ENCODE measurements around the gene SUOX.

Gene SUOX

GRCh38 chr12:55996715-55997534 lies at the start of gene SUOX:
SUOX (plus strand) TSS chr12:55997276; CDS start chr12:56002222, 4,946 bp downstream.
- ATAC-seq: peak; percentile 86
- peaks cover 3% of the 10 kb centered on the region for H3K36me3 Mint-ChIP-seq (ENCODE audit: low read depth)
- H3K27me3 Mint-ChIP-seq: peaks cover 7% of the 10 kb centered on the region
- DNase-seq: peak; percentile 54
- peak within 1 kb of the TSS; percentile 25 for H3K27ac Mint-ChIP-seq
- H3K4me1 Mint-ChIP-seq: peaks cover 26% of the 10 kb centered on the region
- no peaks in the 10 kb centered on the region for H3K9me3 Mint-ChIP-seq
- peak within 1 kb of the TSS; percentile 73 for H3K4me3 Mint-ChIP-seq

DNA sequence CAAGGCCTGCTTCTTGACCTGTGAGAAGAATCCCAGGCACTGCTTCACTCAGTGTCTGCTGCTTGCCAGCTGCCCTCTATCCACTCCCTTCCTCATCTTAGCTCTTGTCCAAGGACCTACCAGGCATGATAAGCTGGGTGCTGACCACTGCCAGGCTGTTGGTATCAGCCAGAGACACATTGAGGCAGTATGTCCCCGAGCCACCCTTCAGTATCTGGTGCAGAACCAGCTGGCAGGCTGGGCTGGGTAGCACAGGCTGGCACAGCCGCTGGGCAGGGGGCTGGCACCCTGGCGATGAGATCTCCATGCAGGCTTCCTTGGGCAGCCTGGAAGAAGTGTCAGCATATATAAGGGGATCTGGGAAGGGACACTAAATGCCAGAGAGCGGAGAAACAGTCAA lies 41.7 kb upstream of the SUOX start:
- H3K27ac Mint-ChIP-seq: peak overlapping the region; percentile 10

GRCh38 chr12:55955800-55956508 lies 41.1 kb upstream of the SUOX start:
- Mint-ChIP-seq H3K36me3 (ENCODE audit: low read depth) (peaks cover 27% of the 10 kb centered on the region), H3K4me1 (peaks cover 9% of the 10 kb centered on the region), H3K27me3 (no peaks in the 10 kb centered on the region), H3K9me3 (no peaks in the 10 kb centered on the region), H3K27ac (peak overlapping the region; percentile 10), H3K4me3 (no peak overlapping the region)
- DNase-seq (peak; percentile 57), ATAC-seq (peak; percentile 77)

More for the DNA sequence above, 41.7 kb upstream of the SUOX start:
- Mint-ChIP-seq H3K4me3 (no peak overlapping the region), H3K27me3 (no peaks in the 10 kb centered on the region), H3K9me3 (no peaks in the 10 kb centered on the region), H3K4me1 (peaks cover 9% of the 10 kb centered on the region), H3K36me3 (ENCODE audit: low read depth) (peaks cover 27% of the 10 kb centered on the region)
- ATAC-seq: peak; percentile 3
- no peak for DNase-seq

GRCh38 chr12:55957106-55957859 lies 39.8 kb upstream of the SUOX start:
- H3K9me3 Mint-ChIP-seq: no peaks in the 10 kb centered on the region
- peaks cover 9% of the 10 kb centered on the region for H3K4me1 Mint-ChIP-seq
- H3K36me3 Mint-ChIP-seq (ENCODE audit: low read depth): peaks cover 21% of the 10 kb centered on the region
- no peak for DNase-seq
- no peaks in the 10 kb centered on the region for H3K27me3 Mint-ChIP-seq
- no peak overlapping the region for H3K27ac Mint-ChIP-seq
- ATAC-seq: no peak
- H3K4me3 Mint-ChIP-seq: no peak overlapping the region

DNA sequence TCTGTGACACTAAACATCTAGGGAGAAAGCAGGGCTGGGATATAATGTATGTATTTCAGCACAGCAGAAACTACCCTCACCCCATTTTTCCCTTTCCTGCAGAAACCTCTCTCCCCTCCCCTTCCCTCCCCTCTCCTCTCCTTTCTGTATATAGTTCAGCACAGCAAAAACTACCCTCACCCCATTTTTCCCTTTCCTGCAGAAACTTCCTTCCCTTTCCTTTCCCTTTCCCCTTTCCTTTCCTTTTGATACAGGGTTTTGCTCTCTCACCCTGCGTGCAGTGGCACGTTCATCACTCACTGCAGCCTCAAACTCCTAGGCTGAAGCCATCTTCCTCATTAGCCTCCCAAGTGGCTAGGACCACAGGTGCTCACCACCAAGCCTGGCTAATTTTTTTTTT lies 33.3 kb upstream of the SUOX start:
- ATAC-seq (no peak), DNase-seq (no peak)
- Mint-ChIP-seq H3K4me1 (peaks cover 27% of the 10 kb centered on the region), H3K9me3 (no peaks in the 10 kb centered on the region), H3K27me3 (no peaks in the 10 kb centered on the region), H3K27ac (no peak overlapping the region), H3K4me3 (no peak overlapping the region), H3K36me3 (ENCODE audit: low read depth) (peaks cover 10% of the 10 kb centered on the region)

DNA sequence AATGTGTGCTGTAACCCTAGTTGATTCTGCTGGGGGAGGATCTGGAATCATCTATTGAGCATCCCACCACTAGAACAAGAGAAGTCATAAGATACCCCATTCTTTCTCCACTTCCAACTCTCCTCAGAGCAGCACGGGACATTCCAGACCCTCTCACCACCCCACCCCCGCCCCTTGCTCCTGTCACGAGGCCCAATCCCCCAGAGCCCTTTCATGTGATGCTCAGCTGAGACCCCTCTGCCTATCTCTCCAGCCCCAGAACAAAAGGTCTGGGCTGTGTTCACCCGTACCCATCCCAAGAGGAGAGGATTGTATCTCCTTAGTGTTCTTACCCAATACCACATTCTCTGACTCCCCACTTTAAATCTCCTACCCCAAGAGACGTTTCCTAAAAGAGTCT lies 31.8 kb upstream of the SUOX start:
- no peaks in the 10 kb centered on the region for H3K27me3 Mint-ChIP-seq
- no peak overlapping the region for H3K4me3 Mint-ChIP-seq
- H3K36me3 Mint-ChIP-seq (ENCODE audit: low read depth): peaks cover 17% of the 10 kb centered on the region
- H3K4me1 Mint-ChIP-seq: peaks cover 29% of the 10 kb centered on the region
- H3K9me3 Mint-ChIP-seq: no peaks in the 10 kb centered on the region
- ATAC-seq (no peak), DNase-seq (no peak)
- H3K27ac Mint-ChIP-seq: peak overlapping the region; percentile 10

GRCh38 chr12:55965941-55966407 lies 31.1 kb upstream of the SUOX start, which contains the start of gene PMEL:
PMEL (minus strand) TSS chr12:55966042; CDS start chr12:55966011, 31 bp downstream.
- DNase-seq: no peak
- no peak for ATAC-seq
- H3K27ac Mint-ChIP-seq: peak within 1 kb of the TSS; percentile 89

GRCh38 chr12:55966408-55967281 lies 30.4 kb upstream of the SUOX start, which contains the start of gene CDK2:
CDK2 (plus strand) TSS chr12:55966830; CDS start chr12:55967009, 179 bp downstream.
- DNase-seq: peak; percentile 97
- H3K27ac Mint-ChIP-seq: peak within 1 kb of the TSS; percentile 89
- H3K9me3 Mint-ChIP-seq: no peaks in the 10 kb centered on the region
- peak within 1 kb of the TSS; percentile 97 for H3K4me3 Mint-ChIP-seq
- peak; percentile 95 for ATAC-seq
- peaks cover 32% of the 10 kb centered on the region for H3K4me1 Mint-ChIP-seq
- no peaks in the 10 kb centered on the region for H3K27me3 Mint-ChIP-seq
- H3K36me3 Mint-ChIP-seq (ENCODE audit: low read depth): peaks cover 25% of the 10 kb centered on the region

More at GRCh38 chr12:55965941-55966407, 31.1 kb upstream of the SUOX start, which contains the start of gene PMEL:
- Mint-ChIP-seq H3K9me3 (no peaks in the 10 kb centered on the region), H3K27me3 (no peaks in the 10 kb centered on the region), H3K4me3 (peak within 1 kb of the TSS; percentile 97), H3K4me1 (peaks cover 32% of the 10 kb centered on the region), H3K36me3 (ENCODE audit: low read depth) (peaks cover 21% of the 10 kb centered on the region)

- ATAC-seq (no peak), DNase-seq (no peak)
- Mint-ChIP-seq H3K27me3 (no peaks in the 10 kb centered on the region), H3K4me3 (peak overlapping the region; percentile 97), H3K4me1 (peaks cover 32% of the 10 kb centered on the region), H3K36me3 (ENCODE audit: low read depth) (peaks cover 25% of the 10 kb centered on the region), H3K9me3 (no peaks in the 10 kb centered on the region), H3K27ac (no peak overlapping the region)
Measured at GRCh38 chr12:55969356-55969755, 27.7 kb upstream of the SUOX start.

DNA sequence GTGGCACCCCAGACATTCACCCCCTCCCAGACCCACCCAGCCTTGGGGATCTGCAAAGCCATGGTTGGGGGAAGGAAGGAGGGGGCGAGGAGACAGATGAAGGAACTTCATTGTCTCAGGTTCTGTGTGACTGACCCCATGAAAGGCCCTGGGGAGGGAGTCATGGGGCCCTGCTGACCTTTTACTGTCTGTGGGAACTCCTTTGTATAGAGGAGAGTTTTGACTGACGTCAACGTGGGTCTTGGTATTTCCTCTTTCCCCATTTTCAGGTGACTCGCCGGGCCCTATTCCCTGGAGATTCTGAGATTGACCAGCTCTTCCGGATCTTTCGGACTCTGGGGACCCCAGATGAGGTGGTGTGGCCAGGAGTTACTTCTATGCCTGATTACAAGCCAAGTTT lies 26.3 kb upstream of the SUOX start:
- no peak overlapping the region for H3K27ac Mint-ChIP-seq

GRCh38 chr12:55972042-55972441 lies 25.0 kb upstream of the SUOX start:
- Mint-ChIP-seq H3K9me3 (no peaks in the 10 kb centered on the region), H3K4me3 (no peak overlapping the region), H3K27me3 (no peaks in the 10 kb centered on the region), H3K4me1 (peaks cover 27% of the 10 kb centered on the region), H3K27ac (no peak overlapping the region), H3K36me3 (ENCODE audit: low read depth) (peaks cover 28% of the 10 kb centered on the region)
- no peak for ATAC-seq
- no peak for DNase-seq

More for the DNA sequence above, 26.3 kb upstream of the SUOX start:
- Mint-ChIP-seq H3K27me3 (no peaks in the 10 kb centered on the region), H3K36me3 (ENCODE audit: low read depth) (peaks cover 28% of the 10 kb centered on the region), H3K4me1 (peaks cover 31% of the 10 kb centered on the region), H3K9me3 (no peaks in the 10 kb centered on the region), H3K4me3 (no peak overlapping the region)
- ATAC-seq (no peak), DNase-seq (no peak)

- no peak for DNase-seq
- ATAC-seq: no peak
- Mint-ChIP-seq H3K4me3 (no peak overlapping the region), H3K9me3 (no peaks in the 10 kb centered on the region), H3K4me1 (peaks cover 29% of the 10 kb centered on the region), H3K27ac (no peak overlapping the region), H3K36me3 (ENCODE audit: low read depth) (peaks cover 28% of the 10 kb centered on the region), H3K27me3 (no peaks in the 10 kb centered on the region)
Measured at GRCh38 chr12:55972456-55972855, 24.6 kb upstream of the SUOX start.

GRCh38 chr12:55972911-55973598 lies 24.0 kb upstream of the SUOX start:
- H3K9me3 Mint-ChIP-seq: no peaks in the 10 kb centered on the region
- DNase-seq: no peak
- no peak overlapping the region for H3K27ac Mint-ChIP-seq
- no peaks in the 10 kb centered on the region for H3K27me3 Mint-ChIP-seq
- peaks cover 26% of the 10 kb centered on the region for H3K36me3 Mint-ChIP-seq (ENCODE audit: low read depth)
- ATAC-seq: no peak
- peaks cover 23% of the 10 kb centered on the region for H3K4me1 Mint-ChIP-seq
- H3K4me3 Mint-ChIP-seq: no peak overlapping the region
